Measurements from ENCODE around the gene ESD. TPM values are rescaled to one million over a fixed set of nuclear protein-coding genes. Genes with fewer than 3 reads are reported as not detected.

ESD gene
- total RNA-seq, 1 donor from 2014 or later, result 118 TPM

DNA sequence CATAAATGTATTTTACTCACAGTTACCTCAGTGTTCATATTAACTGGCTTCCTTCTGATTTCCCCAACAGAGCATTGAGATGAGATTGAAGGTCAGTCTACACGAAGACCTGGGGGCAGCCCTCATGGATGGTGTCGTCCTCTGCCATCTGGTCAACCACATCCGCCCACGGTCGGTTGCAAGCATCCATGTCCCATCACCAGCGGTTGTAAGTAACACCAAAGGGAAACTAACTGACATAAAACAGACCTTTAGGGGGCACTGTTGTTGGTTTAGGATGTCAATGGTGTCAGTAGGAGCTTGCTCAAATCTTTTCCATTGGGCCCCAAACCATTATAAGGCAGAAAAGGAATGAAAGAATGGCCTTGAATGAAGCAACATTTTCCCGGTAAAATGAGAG, 68.2 kb downstream of the ESD start:
- no peak for DNase-seq (ENCODE audit: low read depth, low spot score)
- Mint-ChIP-seq H3K36me3 (ENCODE audit: low read depth) (peaks cover 42% of the 10 kb centered on the region), H3K9me3 (no peaks in the 10 kb centered on the region), H3K27ac (ENCODE audit: unreplicated experiment) (no peak overlapping the region), H3K27me3 (ENCODE audit: low read depth) (no peaks in the 10 kb centered on the region), H3K4me3 (no peak overlapping the region), H3K4me1 (no peaks in the 10 kb centered on the region)
- peak; percentile 29 for TF ChIP-seq CTCF (conservative IDR thresholded peaks at IDR 0.05)

- no peak for TF ChIP-seq CTCF (conservative IDR thresholded peaks at IDR 0.05)
- no peak for DNase-seq (ENCODE audit: low read depth, low spot score)
- H3K4me1 Mint-ChIP-seq, result no peaks in the 10 kb centered on the region
- no peaks in the 10 kb centered on the region for H3K27me3 Mint-ChIP-seq (ENCODE audit: low read depth)
- no peak overlapping the region for H3K4me3 Mint-ChIP-seq
- peaks cover 39% of the 10 kb centered on the region for H3K36me3 Mint-ChIP-seq (ENCODE audit: low read depth)
- no peaks in the 10 kb centered on the region for H3K9me3 Mint-ChIP-seq
- peak overlapping the region; percentile 9 for H3K27ac Mint-ChIP-seq (ENCODE audit: unreplicated experiment)
Observed at GRCh38 chr13:46726347-46726746, 70.6 kb downstream of the ESD start.

Other genes starting within 250 kb of the ESD start
- gene LRCH1, start 244.0 kb downstream of the ESD start, total RNA-seq, result 15.4 and 15.8 TPM in 2 replicates
- gene HTR2A, start 99.9 kb upstream of the ESD start, total RNA-seq, result 0.11 and 0.30 TPM in 2 replicates